PC-3 (cell line): Measurements from ENCODE around the gene MYH4. TPM values are rescaled to one million over a fixed set of nuclear protein-coding genes. Genes with fewer than 3 reads are reported as not detected.

Experiments used
- ATAC-seq: fragments of 200-7000 bp; cut with Tn5 transposase; 2 replicates; pipeline ENCODE4 v1.9.1; 2020; ENCODE audit warnings: mild to moderate bottlenecking, moderate library complexity
- BruUV-seq: library from RNA; stranded (reverse); fragments of 400-500 nt; replicated peaks from 2 replicates; lab custom pipeline; 2021; lab: Mats Ljungman, UMichigan
- CTCF ChIA-PET: fragments of 300-600 bp; sonication (Branson Sonifier 250); formaldehyde crosslinking; loops from one replicate; lab custom pipeline; 2022; ENCODE audit warnings: antibody characterized with exemption; lab: Charles Lee
- POLR2A ChIA-PET: fragments of 300-600 bp; sonication (Branson Sonifier 250); formaldehyde crosslinking; loops from one replicate; lab custom pipeline; 2022; ENCODE audit warnings: antibody characterized with exemption; ENCODE audit not compliant: unreplicated experiment; lab: Charles Lee
- DNase-seq: peaks from one replicate; pipeline ENCODE4 v3.0.0-alpha.2; 2015
- H2AFZ ChIP-seq: fragments of 300-600 bp; sonication (generic); 2 replicates; pipeline ENCODE4 v1.6.0; 2016; ENCODE audit warnings: antibody characterized with exemption, low read length
- H3F3A ChIP-seq: fragments of 300-600 bp; sonication (generic); one replicate; pipeline ENCODE4 v1.6.0; 2017; ENCODE audit warnings: antibody characterized with exemption, low read length, control low read depth, mild to moderate bottlenecking; ENCODE audit not compliant: unreplicated experiment
- H3K27ac ChIP-seq: fragments of 300-600 bp; sonication (generic); 2 replicates; pipeline ENCODE4 v1.5.1; 2016; ENCODE audit warnings: mild to moderate bottlenecking, low read length
- H3K27me3 ChIP-seq: fragments of 300-600 bp; sonication (generic); 2 replicates; pipeline ENCODE4 v1.6.1; 2016; ENCODE audit warnings: low read length, mixed read lengths
- H3K36me3 ChIP-seq: fragments of 300-600 bp; sonication (generic); 2 replicates; pipeline ENCODE4 v1.6.1; 2016; ENCODE audit warnings: low read depth, mixed run types, low read length, mixed read lengths
- H3K4me1 ChIP-seq: fragments of 300-600 bp; sonication (generic); 2 replicates; pipeline ENCODE4 v1.5.1; 2016; ENCODE audit warnings: low read length; ENCODE audit not compliant: insufficient read depth
- H3K4me2 ChIP-seq: fragments of 300-600 bp; sonication (generic); 2 replicates; pipeline ENCODE4 v1.6.0; 2016; ENCODE audit warnings: low read length
- H3K4me3 ChIP-seq: fragments of 300-600 bp; sonication (generic); 2 replicates; pipeline ENCODE4 v1.5.1; 2016; ENCODE audit warnings: mild to moderate bottlenecking, low read length, mixed read lengths
- H3K79me2 ChIP-seq: fragments of 300-600 bp; sonication (generic); 2 replicates; pipeline ENCODE4 v1.6.1; 2017; ENCODE audit warnings: low read length, mixed read lengths
- H3K9ac ChIP-seq: fragments of 300-600 bp; sonication (generic); 2 replicates; pipeline ENCODE4 v1.6.0; 2016; ENCODE audit warnings: mild to moderate bottlenecking, low read length
- H3K9me2 ChIP-seq: fragments of 300-600 bp; sonication (generic); replicated peaks from 2 replicates; pipeline ENCODE4 v1.6.1; 2016; ENCODE audit warnings: mixed run types, low read length, mixed read lengths
- H3K9me3 ChIP-seq: fragments of 300-600 bp; sonication (generic); 2 replicates; pipeline ENCODE4 v1.6.1; 2016; ENCODE audit warnings: low read length, mixed read lengths
- H4K20me1 ChIP-seq: fragments of 300-600 bp; sonication (generic); 2 replicates; pipeline ENCODE4 v1.6.1; 2016; ENCODE audit warnings: low read length, mixed read lengths
- EZH2 ChIP-seq: fragments of 300-600 bp; sonication (generic); IDR thresholded peaks from one replicate; pipeline ENCODE4 v1.6.1; 2017; ENCODE audit warnings: antibody characterized with exemption, mild to moderate bottlenecking, low read length; ENCODE audit not compliant: unreplicated experiment
- EZH2phosphoT487 ChIP-seq: fragments of 300-600 bp; sonication (generic); IDR thresholded peaks from 2 replicates; pipeline ENCODE4 v1.6.1; 2018; ENCODE audit warnings: mild to moderate bottlenecking, antibody characterized with exemption, low read length, borderline replicate concordance
- intact Hi-C: fragments of 100-400 bp; cut with micrococcal nuclease; formaldehyde crosslinking; loops from 2 replicates; pipeline ENCODE4 v1.9.0; 2023
- total RNA-seq: library from RNA; depleted of rRNA; stranded (reverse); fragments of >200 nt; gene quantifications from 2 replicates; pipeline ENCODE4 v1.2.3, GENCODE V29; 2014
- TF ChIP-seq, protein P1 (sequence below): fragments of 300-600 bp; sonication (generic); conservative IDR thresholded peaks from 2 replicates; pipeline ENCODE4 v1.5.1; 2017; ENCODE audit warnings: antibody characterized with exemption, low read depth, mild to moderate bottlenecking, low read length

The MYH4 gene
- total RNA-seq, 1 experiment from 2014 or later: not detected

DNA sequence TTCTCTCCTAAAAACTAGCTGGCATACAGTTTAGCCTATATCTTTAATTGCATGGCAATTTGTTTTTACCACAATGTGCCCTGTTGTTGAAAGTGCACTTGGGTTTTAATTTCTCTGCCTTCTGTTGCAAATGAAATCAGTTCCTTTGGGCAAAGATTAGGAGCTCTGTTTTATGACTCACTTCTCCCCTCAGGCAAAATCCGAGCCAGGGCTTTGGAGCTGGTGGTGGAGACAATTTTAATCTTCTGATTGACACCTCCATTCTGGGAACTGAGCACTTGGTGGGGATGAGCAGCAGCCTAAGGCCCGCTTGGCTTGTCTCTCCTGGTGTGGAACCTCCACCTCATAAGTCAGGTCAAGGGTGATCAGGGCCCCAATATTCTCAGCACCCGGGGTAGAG is 34.3 kb downstream of the MYH4 start:
- ATAC-seq: no peak
- no peaks in the 10 kb centered on the region for H3K4me1 ChIP-seq
- H3K9me3 ChIP-seq: no peaks in the 10 kb centered on the region
- no peak overlapping the region for H2AFZ ChIP-seq
- no peak overlapping the region for H3K9ac ChIP-seq
- no peak overlapping the region for H3K27ac ChIP-seq
- no peaks in the 10 kb centered on the region for H3F3A ChIP-seq
- no peaks in the 10 kb centered on the region for H4K20me1 ChIP-seq
- no peaks in the 10 kb centered on the region for H3K27me3 ChIP-seq
- no TSS peak for BruUV-seq
- no peaks in the 10 kb centered on the region for H3K9me2 ChIP-seq
- intact Hi-C loops: no loop called here
- POLR2A ChIA-PET: no interaction called here
- no peaks in the 10 kb centered on the region for H3K79me2 ChIP-seq
- TF ChIP-seq, protein P1, sequence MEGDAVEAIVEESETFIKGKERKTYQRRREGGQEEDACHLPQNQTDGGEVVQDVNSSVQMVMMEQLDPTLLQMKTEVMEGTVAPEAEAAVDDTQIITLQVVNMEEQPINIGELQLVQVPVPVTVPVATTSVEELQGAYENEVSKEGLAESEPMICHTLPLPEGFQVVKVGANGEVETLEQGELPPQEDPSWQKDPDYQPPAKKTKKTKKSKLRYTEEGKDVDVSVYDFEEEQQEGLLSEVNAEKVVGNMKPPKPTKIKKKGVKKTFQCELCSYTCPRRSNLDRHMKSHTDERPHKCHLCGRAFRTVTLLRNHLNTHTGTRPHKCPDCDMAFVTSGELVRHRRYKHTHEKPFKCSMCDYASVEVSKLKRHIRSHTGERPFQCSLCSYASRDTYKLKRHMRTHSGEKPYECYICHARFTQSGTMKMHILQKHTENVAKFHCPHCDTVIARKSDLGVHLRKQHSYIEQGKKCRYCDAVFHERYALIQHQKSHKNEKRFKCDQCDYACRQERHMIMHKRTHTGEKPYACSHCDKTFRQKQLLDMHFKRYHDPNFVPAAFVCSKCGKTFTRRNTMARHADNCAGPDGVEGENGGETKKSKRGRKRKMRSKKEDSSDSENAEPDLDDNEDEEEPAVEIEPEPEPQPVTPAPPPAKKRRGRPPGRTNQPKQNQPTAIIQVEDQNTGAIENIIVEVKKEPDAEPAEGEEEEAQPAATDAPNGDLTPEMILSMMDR: no peak
- TF ChIP-seq EZH2 (no peak), EZH2phosphoT487 (no peak)
- DNase-seq: no peak
- no peaks in the 10 kb centered on the region for H3K36me3 ChIP-seq
- H3K4me2 ChIP-seq: no peak overlapping the region
- CTCF ChIA-PET: no interaction called here
- no peak overlapping the region for H3K4me3 ChIP-seq

DNA sequence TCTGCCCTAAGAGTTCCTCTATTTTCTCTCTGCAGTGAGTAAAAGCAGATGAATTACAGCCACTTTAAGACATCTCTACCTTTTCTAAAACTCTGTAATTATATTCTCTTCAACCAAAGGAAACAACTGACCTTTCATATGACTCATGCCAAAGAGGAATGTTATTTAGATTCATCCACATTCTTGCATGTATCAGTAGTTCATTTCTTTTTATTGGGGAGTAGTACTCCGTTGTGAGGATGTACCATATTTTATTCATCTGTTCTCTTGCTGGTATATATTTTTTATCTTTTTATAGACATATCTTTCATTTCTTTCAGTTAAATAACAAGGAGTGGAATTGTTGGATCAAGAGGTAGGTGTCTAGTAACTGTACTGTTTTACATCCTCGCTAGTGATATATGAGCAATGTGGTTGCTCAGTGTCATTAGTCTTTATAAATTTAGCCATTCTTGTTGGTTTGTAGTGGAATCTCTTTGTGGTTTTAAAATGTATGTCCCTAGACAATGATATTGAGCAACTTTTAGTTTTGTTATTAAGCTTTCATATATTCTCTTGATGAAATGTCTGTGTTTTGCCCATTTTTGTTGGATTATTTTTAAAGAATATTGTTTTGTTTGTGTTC is 39.8 kb downstream of the MYH4 start:
- H3K27ac ChIP-seq: no peak overlapping the region
- BruUV-seq: no TSS peak
- TF ChIP-seq, protein P1: no peak
- TF ChIP-seq EZH2 (no peak), EZH2phosphoT487 (no peak)

DNA sequence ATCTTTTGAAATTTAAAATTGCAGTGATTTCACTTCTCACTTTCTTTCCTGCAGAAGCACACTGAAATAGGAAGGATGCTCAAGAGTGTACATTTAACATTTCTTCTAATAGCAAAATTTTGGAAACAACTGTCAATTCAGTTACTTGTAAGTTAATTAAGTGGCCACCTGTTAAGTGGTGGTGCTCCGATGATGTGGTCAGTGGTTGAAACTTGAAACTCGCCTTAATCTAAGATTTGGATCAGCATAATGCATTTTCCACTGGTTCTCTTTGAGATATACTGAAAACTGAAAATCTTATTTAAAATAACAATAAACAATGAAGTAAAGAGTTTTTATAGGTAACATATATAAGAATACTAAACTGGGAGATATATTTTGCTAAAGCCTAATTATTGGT is 40.6 kb downstream of the MYH4 start:
- ChIA-PET CTCF (no interaction called here), POLR2A (no interaction called here)
- Histone ChIP-seq H3K27ac (no peak overlapping the region), H2AFZ (no peak overlapping the region), H3K4me1 (no peaks in the 10 kb centered on the region), H3K79me2 (no peaks in the 10 kb centered on the region), H3K27me3 (no peaks in the 10 kb centered on the region), H3K9me3 (no peaks in the 10 kb centered on the region), H3K9me2 (no peaks in the 10 kb centered on the region), H3K9ac (no peak overlapping the region), H4K20me1 (no peaks in the 10 kb centered on the region), H3F3A (no peaks in the 10 kb centered on the region), H3K4me2 (no peak overlapping the region), H3K4me3 (no peak overlapping the region), H3K36me3 (no peaks in the 10 kb centered on the region)
- no peak for DNase-seq
- intact Hi-C loops: no loop called here
- no TSS peak for BruUV-seq
- TF ChIP-seq EZH2phosphoT487 (no peak), EZH2 (no peak)
- TF ChIP-seq, protein P1: no peak
- ATAC-seq: no peak

More for the DNA sequence above, 39.8 kb downstream of the MYH4 start:
- intact Hi-C loops: no loop called here
- H3K9me2 ChIP-seq: no peaks in the 10 kb centered on the region
- no peak overlapping the region for H2AFZ ChIP-seq
- H3K27me3 ChIP-seq: no peaks in the 10 kb centered on the region
- H3K9ac ChIP-seq: no peak overlapping the region
- H3K36me3 ChIP-seq: no peaks in the 10 kb centered on the region
- no peaks in the 10 kb centered on the region for H3K79me2 ChIP-seq
- H3F3A ChIP-seq: no peaks in the 10 kb centered on the region
- ChIA-PET POLR2A (no interaction called here), CTCF (no interaction called here)
- H3K4me1 ChIP-seq: no peaks in the 10 kb centered on the region
- H3K9me3 ChIP-seq: no peaks in the 10 kb centered on the region
- ATAC-seq (no peak), DNase-seq (no peak)
- H3K4me3 ChIP-seq: no peak overlapping the region
- no peaks in the 10 kb centered on the region for H4K20me1 ChIP-seq
- no peak overlapping the region for H3K4me2 ChIP-seq
